ENCODE results near the gene EPB41L4A. TPM values are rescaled to one million over a fixed set of nuclear protein-coding genes. Genes with fewer than 3 reads are reported as not detected.

Gene EPB41L4A
- total RNA-seq, 1 donor from 2014 or later: 6.7 TPM

GRCh38 chr5:112385969-112386368 lies 33.1 kb downstream of the EPB41L4A start:
- TF ChIP-seq, protein P1, sequence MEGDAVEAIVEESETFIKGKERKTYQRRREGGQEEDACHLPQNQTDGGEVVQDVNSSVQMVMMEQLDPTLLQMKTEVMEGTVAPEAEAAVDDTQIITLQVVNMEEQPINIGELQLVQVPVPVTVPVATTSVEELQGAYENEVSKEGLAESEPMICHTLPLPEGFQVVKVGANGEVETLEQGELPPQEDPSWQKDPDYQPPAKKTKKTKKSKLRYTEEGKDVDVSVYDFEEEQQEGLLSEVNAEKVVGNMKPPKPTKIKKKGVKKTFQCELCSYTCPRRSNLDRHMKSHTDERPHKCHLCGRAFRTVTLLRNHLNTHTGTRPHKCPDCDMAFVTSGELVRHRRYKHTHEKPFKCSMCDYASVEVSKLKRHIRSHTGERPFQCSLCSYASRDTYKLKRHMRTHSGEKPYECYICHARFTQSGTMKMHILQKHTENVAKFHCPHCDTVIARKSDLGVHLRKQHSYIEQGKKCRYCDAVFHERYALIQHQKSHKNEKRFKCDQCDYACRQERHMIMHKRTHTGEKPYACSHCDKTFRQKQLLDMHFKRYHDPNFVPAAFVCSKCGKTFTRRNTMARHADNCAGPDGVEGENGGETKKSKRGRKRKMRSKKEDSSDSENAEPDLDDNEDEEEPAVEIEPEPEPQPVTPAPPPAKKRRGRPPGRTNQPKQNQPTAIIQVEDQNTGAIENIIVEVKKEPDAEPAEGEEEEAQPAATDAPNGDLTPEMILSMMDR (conservative IDR thresholded peaks at IDR 0.05; ENCODE audit: low read depth, low read length): no peak
- DNase-seq (ENCODE audit: low read depth): no peak
- H3K4me3 ChIP-seq (ENCODE audit: low read depth, low read length): no peak overlapping the region

GRCh38 chr5:112385566-112385965 lies 33.5 kb downstream of the EPB41L4A start:
- H3K4me3 ChIP-seq (ENCODE audit: low read depth, low read length): no peak overlapping the region
- no peak for DNase-seq (ENCODE audit: low read depth)
- TF ChIP-seq, protein P1 (conservative IDR thresholded peaks at IDR 0.05; ENCODE audit: low read depth, low read length): no peak

DNA sequence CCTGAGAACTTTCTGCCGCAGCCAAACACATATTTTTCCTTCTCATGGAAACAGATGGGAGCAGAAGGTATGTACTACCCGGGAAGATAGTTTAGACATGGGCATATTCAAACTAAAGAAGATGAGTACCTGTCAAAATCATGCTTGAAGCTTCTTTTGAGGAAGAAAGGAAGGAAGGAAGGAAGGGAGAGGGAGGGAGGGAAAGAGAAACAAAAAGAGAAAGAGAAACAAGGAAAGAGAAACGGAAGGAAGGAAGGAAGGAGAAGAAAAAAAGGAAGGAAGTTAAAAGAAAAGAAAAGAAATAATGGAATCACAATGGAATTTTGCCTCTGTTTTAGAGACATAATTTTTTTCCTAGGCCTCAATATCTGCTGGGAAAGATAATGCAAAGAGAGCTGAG lies 34.6 kb downstream of the EPB41L4A start:
- H3K4me3 ChIP-seq (ENCODE audit: low read depth, low read length): no peak overlapping the region
- TF ChIP-seq, protein P1 (conservative IDR thresholded peaks at IDR 0.05; ENCODE audit: low read depth, low read length): no peak
- DNase-seq (ENCODE audit: low read depth): no peak

GRCh38 chr5:112382886-112383285 lies 36.2 kb downstream of the EPB41L4A start:
- no peak for DNase-seq (ENCODE audit: low read depth)
- no peak overlapping the region for H3K4me3 ChIP-seq (ENCODE audit: low read depth, low read length)
- TF ChIP-seq, protein P1 (conservative IDR thresholded peaks at IDR 0.05; ENCODE audit: low read depth, low read length): no peak

DNA sequence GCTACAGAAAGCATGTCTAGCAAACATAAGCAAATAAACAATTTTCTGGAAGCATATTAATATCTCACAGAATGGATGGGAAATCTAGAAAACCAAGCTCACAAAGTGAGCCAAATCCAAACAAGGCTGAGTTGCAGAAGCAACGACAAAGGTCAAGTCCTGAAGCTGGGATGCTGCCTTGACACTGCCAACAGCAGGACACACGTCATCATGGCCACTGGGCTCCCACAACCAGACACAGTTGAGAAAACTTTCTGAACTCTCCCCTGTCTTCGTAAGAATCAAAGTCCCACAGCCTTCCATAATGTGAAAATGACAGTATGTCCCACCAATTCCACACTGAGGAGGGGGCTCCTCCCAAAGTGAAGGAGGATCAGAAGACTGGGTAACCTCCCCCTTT lies 37.6 kb downstream of the EPB41L4A start:
- TF ChIP-seq, protein P1 (conservative IDR thresholded peaks at IDR 0.05; ENCODE audit: low read depth, low read length): no peak
- no peak for DNase-seq (ENCODE audit: low read depth)
- H3K4me3 ChIP-seq (ENCODE audit: low read depth, low read length): no peak overlapping the region

- peak; percentile 31 for DNase-seq (ENCODE audit: low read depth)
- no peak overlapping the region for H3K4me3 ChIP-seq (ENCODE audit: low read depth, low read length)
Measured at GRCh38 chr5:112379542-112380325, 39.3 kb downstream of the EPB41L4A start.

More at GRCh38 chr5:112379542-112380325, 39.3 kb downstream of the EPB41L4A start:
- TF ChIP-seq, protein P1 (conservative IDR thresholded peaks at IDR 0.05; ENCODE audit: low read depth, low read length): no peak
